ENCODE results near the gene OR6A2.
A peak's percentile ranks its signal among the peaks of the same experiment; 100 is the strongest.

OR6A2 gene

DNA sequence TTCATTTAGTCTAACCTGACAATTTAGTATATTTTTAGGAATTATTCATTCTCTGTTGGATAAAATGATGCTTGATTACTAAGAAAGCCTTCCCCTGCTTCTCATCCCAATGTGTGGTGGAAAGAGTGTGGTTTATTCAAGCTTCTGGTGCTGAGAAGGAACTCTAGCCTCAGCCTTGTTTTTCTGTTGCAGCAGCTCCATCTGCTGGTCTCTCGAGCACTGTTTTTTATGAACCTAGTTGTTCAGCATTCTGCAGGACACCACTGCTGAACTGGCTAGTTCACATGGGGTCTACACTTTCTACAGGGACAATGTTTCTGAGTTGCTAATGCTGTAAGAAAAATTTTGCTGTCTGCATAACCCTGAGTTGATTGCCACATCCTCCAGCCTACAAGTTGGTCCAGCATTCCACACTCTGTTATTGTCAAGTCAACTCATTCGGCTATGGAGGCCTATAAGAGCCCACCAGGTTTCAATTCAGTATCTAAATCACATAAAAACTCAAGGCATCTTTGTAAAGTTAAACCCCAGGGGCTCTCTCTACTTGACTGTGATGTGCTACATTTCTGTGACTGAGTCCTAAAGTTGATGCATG lies 42.0 kb downstream of the OR6A2 start:
- DNase-seq (ENCODE audit: low read depth in 2 of 3, low spot score in 1 of 3) = peak; percentile 15 to 52 (median 43)

DNA sequence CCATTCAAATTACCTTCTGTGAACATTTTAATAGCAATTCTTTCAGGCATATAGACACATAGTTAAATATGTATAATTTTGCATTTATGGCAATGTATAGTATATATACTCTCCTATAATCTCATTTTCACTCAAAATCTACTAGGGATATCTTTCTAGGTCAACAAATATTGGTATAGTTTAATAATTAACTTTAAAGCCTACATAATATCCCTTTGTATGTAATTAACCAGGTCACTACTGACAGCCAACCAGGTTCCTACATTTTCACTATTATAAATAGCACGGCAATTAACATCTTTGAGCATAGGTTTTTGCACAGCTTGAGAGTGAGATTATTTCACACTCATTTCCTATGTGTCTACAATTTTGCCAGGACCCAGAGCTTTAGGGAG lies 43.5 kb downstream of the OR6A2 start:
- no peak for DNase-seq (ENCODE audit: low read depth in 2 of 3, low spot score in 1 of 3)

DNA sequence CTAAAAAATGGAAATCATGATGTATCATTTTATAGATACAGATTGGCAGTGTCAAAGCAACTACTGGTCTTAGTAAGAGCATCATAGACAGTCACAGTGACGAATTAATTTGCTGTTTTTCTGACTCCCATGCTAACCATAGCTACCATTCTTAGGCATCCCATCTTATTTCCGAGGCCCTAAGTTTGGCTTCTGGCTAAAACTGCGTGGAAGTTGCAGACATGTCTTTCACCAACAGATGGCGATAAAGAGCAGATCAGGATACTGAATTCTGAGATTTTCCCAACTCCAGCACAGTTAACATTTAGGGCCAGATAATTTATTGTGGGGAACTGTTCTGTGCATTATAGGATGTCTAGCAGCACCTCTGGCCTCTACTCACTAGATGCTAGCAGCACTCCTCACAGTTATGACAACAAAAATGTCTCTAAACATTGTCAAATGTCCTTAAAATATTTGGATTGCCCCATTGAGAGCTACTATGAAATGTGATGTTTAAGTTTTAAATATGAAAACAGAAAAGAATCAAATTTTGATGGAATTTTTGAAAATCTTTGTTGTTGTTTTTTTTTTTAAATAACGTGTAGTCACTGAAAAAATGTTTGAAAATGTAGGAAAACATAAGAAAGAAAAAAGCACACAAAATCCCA lies 44.1 kb downstream of the OR6A2 start:
- peak in 2 of 3 donors; percentile 21 to 53 for DNase-seq (ENCODE audit: low read depth in 2 of 3, low spot score in 1 of 3)

DNA sequence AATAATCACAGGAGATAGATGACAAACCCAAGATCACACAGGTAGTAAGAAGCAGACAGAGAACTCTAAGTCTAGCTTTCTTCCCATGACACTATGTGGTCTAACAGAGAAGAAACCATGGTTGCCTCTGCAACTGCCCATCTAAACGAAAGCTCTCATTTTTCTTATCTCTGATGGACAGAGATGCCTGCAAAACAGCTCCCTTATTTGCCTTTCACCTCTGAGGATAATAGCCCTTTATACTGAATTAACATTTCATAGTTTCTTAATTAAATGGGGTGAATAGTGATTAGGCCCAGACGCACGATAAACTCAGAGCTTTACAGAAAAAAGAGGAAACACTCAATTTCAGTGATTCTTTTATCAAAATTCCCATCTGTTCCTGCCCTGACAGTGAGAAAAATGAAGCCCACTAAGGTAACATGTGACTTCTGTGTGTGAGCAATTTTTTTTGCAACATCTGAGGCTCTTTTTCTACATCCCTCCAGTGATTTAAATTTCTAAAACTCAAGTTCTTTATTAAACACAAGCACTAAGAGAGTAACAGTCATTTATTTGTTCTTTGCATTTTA lies 52.3 kb downstream of the OR6A2 start:
- DNase-seq (ENCODE audit: low read depth in 2 of 3, low spot score in 1 of 3) = no peak

DNA sequence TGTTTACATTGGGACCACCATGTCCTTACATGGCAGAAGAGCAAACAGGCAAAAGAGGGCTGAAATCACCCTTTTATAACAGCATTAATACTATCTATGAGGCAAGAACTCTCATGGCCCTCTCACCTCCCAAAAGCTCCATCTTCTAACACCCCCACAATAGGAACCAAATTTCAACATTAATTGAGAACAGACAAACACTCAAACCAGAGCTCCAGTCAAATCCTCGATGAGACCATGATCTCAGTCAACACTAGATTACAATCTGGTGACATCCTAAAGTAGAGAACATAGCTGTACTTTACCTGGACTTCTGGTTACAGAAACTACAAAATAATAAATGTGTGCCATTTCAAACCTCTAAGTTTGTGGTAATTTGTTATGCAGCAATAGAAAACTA lies 52.9 kb downstream of the OR6A2 start:
- no peak for DNase-seq (ENCODE audit: low read depth in 2 of 3, low spot score in 1 of 3)

DNA sequence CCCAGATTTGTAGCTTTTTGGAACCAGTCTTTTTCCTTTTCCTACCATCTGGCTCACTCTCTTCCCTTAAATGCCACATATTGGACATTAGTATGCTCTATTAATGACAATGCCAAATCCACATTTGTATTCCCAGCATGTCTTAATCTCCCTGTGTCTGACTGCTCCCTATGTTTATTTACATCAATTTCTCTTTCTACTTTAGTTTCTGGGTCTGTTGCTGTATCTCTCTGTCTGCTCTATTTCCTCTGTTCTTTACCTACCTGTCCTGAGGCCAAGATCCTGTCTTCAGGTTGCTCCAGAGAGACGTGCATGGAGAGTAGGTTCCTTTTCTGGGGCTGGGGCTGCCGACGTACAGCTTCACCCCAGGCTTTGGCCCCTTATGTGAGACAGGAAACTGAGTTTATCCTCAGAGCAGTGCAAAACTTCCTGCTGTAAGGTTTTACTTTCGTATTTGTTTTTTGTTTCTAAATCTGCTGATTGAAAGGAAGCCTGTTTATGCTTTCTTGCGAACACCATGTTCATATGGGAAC lies 53.3 kb downstream of the OR6A2 start:
- peak in 1 of 3 donors; percentile 9 for DNase-seq (ENCODE audit: low read depth in 2 of 3, low spot score in 1 of 3)

DNA sequence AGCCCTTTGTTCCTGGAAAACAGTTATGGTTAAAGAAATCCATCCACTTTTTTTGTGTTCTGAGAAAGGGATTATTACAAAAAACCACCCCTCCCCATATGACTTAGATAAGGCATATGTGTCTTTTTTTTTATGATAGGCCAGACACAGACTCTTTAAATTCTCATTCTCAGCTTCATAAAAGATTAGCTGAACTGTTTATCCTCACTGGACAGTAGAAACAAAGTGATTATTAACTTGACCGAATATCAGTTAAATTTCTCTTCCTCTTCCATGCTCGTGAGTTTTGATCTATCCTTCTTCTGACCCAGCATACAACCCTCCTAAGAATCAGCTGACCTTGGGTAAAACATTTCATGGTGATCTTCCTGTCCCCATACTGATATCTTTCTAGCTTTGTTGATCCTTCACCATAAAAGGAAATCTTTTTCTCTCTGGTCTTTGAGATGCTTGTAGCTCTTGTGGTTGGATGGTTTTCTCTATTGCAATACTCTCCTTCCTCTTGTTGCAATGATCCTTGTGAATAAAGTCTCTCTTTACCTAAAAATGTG lies 53.9 kb downstream of the OR6A2 start:
- DNase-seq (ENCODE audit: low read depth in 2 of 3, low spot score in 1 of 3) = no peak

DNA sequence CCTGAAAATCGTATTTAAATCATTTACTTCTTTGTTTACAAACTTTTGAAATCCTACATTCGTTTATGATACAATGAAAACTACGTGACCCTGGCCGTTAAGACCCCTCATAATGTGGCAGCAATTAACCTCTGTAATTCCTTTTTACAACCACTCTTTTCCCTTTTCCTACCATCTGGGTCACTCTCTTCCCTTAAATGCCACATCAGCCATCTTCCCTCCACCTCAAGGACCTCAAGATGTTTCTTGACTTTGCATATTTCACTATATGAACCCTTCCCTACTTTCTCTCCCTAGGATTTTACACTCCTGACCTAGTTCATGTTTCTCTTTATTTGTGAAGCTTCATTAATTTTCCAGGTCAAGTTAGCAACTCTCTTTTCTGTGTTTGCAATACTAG lies 54.5 kb downstream of the OR6A2 start:
- DNase-seq (ENCODE audit: low read depth in 2 of 3, low spot score in 1 of 3) = no peak

DNA sequence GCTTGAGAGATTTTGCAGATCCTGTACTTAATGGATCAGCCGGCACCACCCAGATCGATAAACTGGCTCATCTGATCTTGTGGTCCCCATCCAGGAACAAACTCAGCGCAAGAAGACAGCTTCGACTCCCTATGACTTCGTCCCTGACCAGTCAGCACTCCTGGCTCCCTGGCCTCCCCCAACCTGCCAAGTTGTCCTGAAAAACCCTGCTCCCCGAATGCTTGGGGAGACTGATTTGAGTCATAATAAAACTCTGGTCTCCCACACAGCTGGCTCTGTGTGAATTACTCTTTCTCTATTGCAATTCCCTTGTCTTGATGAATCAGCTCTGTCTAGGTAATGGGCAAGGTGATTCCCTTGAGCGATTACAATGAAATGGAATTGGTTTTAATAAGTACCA lies 57.2 kb downstream of the OR6A2 start:
- DNase-seq (ENCODE audit: low read depth in 2 of 3, low spot score in 1 of 3) = peak in 1 of 3 donors; percentile 15
